Panc1 (cell line): ENCODE data around the gene TOPBP1. TPM values are rescaled to one million over a fixed set of nuclear protein-coding genes. Genes with fewer than 3 reads are reported as not detected.

ENCODE experiments used
- ATAC-seq: fragments of 200-7000 bp; cut with Tn5 transposase; 2 replicates; pipeline ENCODE4 v1.9.1; 2020; ENCODE audit warnings: mild to moderate bottlenecking, moderate library complexity
- BruUV-seq: library from RNA; stranded (reverse); fragments of 400-500 nt; replicated peaks from 2 replicates; lab custom pipeline; 2021; lab: Mats Ljungman, UMichigan
- CTCF ChIA-PET: fragments of 300-600 bp; sonication (Branson Sonifier 250); formaldehyde crosslinking; loops from one replicate; lab custom pipeline; 2022; ENCODE audit warnings: antibody characterized with exemption; lab: Charles Lee
- POLR2A ChIA-PET: fragments of 300-600 bp; sonication (Branson Sonifier 250); formaldehyde crosslinking; loops from one replicate; lab custom pipeline; 2022; ENCODE audit warnings: antibody characterized with exemption; lab: Charles Lee
- DNase-seq: peaks from one replicate; pipeline ENCODE4 v3.0.0-alpha.2; 2010; ENCODE audit warnings: low read depth, low spot score
- H3K27ac ChIP-seq: 2 replicates; pipeline ENCODE4 v1.5.1; 2011; ENCODE audit warnings: mild to moderate bottlenecking, low read length, inconsistent platforms
- H3K27me3 ChIP-seq: fragments of 200-500 bp; sonication (Bioruptor generic); 2 replicates; pipeline ENCODE4 v1.6.0; 2014; ENCODE audit warnings: low read length, inconsistent platforms; ENCODE audit not compliant: control insufficient read depth, insufficient read depth
- H3K36me3 ChIP-seq: fragments of 200-500 bp; sonication (Bioruptor generic); 2 replicates; pipeline ENCODE4 v1.5.1; 2014; ENCODE audit warnings: inconsistent platforms, mild to moderate bottlenecking, low read length, moderate library complexity; ENCODE audit not compliant: control insufficient read depth, insufficient read depth
- H3K4me1 ChIP-seq: 2 replicates; pipeline ENCODE4 v1.5.1; 2011; ENCODE audit warnings: inconsistent platforms, mild to moderate bottlenecking, low read length, moderate library complexity; ENCODE audit not compliant: control insufficient read depth, insufficient read depth
- H3K4me3 ChIP-seq, 2 experiments: 2 replicates each; pipeline ENCODE4 v1.5.1; 2011 to 2012; ENCODE audit warnings: low read depth in 2 of 2, low read length in 2 of 2, mild to moderate bottlenecking in 2 of 2, inconsistent platforms in 1 of 2, moderate library complexity in 1 of 2
- H3K9me3 ChIP-seq: fragments of 200-500 bp; sonication (Bioruptor generic); 2 replicates; pipeline ENCODE4 v1.5.1; 2014; ENCODE audit warnings: low read depth, mild to moderate bottlenecking, inconsistent platforms, low read length, moderate library complexity; ENCODE audit not compliant: control insufficient read depth, insufficient read depth
- CTCF ChIP-seq: fragments of 450-650 bp; IDR thresholded peaks from 2 replicates; pipeline ENCODE4 v1.5.1; 2017; ENCODE audit warnings: mild to moderate bottlenecking
- POLR2AphosphoS5 ChIP-seq: IDR thresholded peaks from 2 replicates; pipeline ENCODE4 v1.6.1; 2012; ENCODE audit warnings: mild to moderate bottlenecking, low read depth, low read length, moderate library complexity
- REST ChIP-seq, 2 experiments: IDR thresholded peaks; 2 replicates each; pipeline ENCODE4 v1.6.1; 2011 to 2012; ENCODE audit warnings: low read depth in 2 of 2, control low read depth in 1 of 2, low read length in 1 of 2, mild to moderate bottlenecking in 1 of 2, moderate library complexity in 1 of 2; ENCODE audit not compliant: insufficient read depth in 1 of 2
- SIN3A ChIP-seq: IDR thresholded peaks from 2 replicates; pipeline ENCODE4 v1.6.1; 2012; ENCODE audit warnings: low read depth, mild to moderate bottlenecking, low read length, moderate library complexity, borderline replicate concordance; ENCODE audit not compliant: insufficient read depth
- TCF7L2 ChIP-seq: IDR thresholded peaks from 2 replicates; pipeline ENCODE4 v1.6.1; 2011; ENCODE audit warnings: mild to moderate bottlenecking, low read depth, low read length, inconsistent platforms
- in situ Hi-C: cut with HindIII; loops from 2 replicates; pipeline ENCODE4 v1.10.0; 2016; ENCODE audit warnings: low sequenced_read_pairs, low pct_unique_long_range_greater_than_20kb
- intact Hi-C: fragments of 100-400 bp; cut with micrococcal nuclease; formaldehyde crosslinking; loops from one replicate; pipeline ENCODE4 v1.10.0; 2022; ENCODE audit not compliant: unreplicated experiment
- total RNA-seq: library from RNA; stranded (reverse); gene quantifications from one replicate; pipeline ENCODE4 v1.2.1, GENCODE V29; 2021; ENCODE audit not compliant: unreplicated experiment

Gene TOPBP1
- total RNA-seq, 1 experiment from 2014 or later = 78.4 TPM

DNA sequence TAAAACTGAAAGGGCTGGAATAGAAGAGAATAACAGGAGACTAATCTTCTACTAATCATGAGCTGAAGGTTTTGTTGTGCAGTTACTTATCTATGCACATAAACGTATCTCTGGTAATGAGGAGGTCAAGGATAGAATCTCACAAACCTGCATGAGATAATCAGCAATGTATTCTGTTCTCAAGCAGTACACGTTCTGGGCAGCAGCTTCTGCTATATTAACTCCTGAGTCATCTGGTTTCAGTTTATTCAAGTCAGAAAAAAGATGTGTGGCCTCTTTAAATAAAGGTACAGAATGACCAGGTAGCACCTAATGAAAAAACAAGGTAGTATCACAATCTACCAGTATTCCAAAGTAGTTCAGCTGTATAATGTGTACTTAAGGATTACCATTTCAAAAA, 53.4 kb downstream of the TOPBP1 start:
- in situ Hi-C loops = no loop called here
- no peaks in the 10 kb centered on the region for H3K4me1 ChIP-seq
- intact Hi-C loops = no loop called here
- ATAC-seq = no peak
- DNase-seq = no peak
- no TSS peak for BruUV-seq
- H3K4me3 ChIP-seq = no peak overlapping the region
- peaks cover 47% of the 10 kb centered on the region; the same call in 1 of the 2 replicates for H3K36me3 ChIP-seq
- H3K27me3 ChIP-seq = no peaks in the 10 kb centered on the region
- H3K9me3 ChIP-seq = no peaks in the 10 kb centered on the region
- CTCF ChIA-PET = no interaction called here
- TF ChIP-seq REST (IDR thresholded peaks at IDR 0.05; ENCODE audit: insufficient read depth in 1 of 2, low read depth in 2 of 2, low read length in 1 of 2) (no peak), TCF7L2 (no peak), POLR2AphosphoS5 (no peak), SIN3A (no peak), CTCF (no peak)
- POLR2A ChIA-PET = no interaction called here
- no peak overlapping the region for H3K27ac ChIP-seq

GRCh38 chr3:133607816-133608215, 53.9 kb downstream of the TOPBP1 start:
- intact Hi-C loops (no loop called here), in situ Hi-C loops (no loop called here)
- H3K4me1 ChIP-seq = no peaks in the 10 kb centered on the region
- TF ChIP-seq CTCF (no peak), POLR2AphosphoS5 (no peak), REST (IDR thresholded peaks at IDR 0.05; ENCODE audit: insufficient read depth in 1 of 2, low read depth in 2 of 2, low read length in 1 of 2) (no peak)
- no peak overlapping the region for H3K4me3 ChIP-seq
- CTCF ChIA-PET = no interaction called here
- no peaks in the 10 kb centered on the region for H3K9me3 ChIP-seq
- H3K36me3 ChIP-seq = peaks cover 43% of the 10 kb centered on the region; the same call in 1 of the 2 replicates
- ATAC-seq (no peak), DNase-seq (no peak)
- BruUV-seq = no TSS peak
- POLR2A ChIA-PET = no interaction called here
- no peak overlapping the region for H3K27ac ChIP-seq
- no peaks in the 10 kb centered on the region for H3K27me3 ChIP-seq
